Lower leg skin (tissue), 3 donors: ENCODE results near the gene ATG5.

Experiments
- POLR2A ChIP-seq, 2 donors: fragments of 450-650 bp; IDR thresholded peaks; one replicate each; pipeline ENCODE4 v1.6.1; 2016 to 2017; ENCODE audit warnings: antibody characterized with exemption in 2 of 2, mild to moderate bottlenecking in 1 of 2, moderate library complexity in 1 of 2
- TF ChIP-seq, protein P1 (sequence below), 3 donors: fragments of 450-650 bp; IDR thresholded peaks; one replicate each; pipeline ENCODE4 v1.5.1; 2016; ENCODE audit warnings: antibody characterized with exemption in 3 of 3, mild to moderate bottlenecking in 3 of 3, moderate library complexity in 2 of 3

DNA sequence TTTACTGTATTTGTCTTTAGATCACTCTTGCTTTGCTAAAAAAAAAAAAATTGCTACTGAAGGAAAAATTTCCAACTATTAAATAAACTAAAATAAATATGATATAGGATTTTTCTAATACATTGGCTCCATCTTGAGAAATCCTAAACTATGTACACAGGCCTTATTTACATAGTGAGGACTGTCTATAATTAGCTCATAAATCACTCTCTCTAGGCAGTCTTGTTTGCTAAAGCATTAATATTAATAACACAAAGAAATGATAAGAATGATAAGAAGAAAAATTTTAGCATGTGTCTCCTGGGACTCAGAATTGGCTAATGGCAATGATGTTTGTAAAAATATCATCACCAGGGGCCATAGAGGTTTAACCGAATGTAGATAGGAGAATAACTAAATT is 21.7 kb upstream of the ATG5 start:
- TF ChIP-seq, protein P1, sequence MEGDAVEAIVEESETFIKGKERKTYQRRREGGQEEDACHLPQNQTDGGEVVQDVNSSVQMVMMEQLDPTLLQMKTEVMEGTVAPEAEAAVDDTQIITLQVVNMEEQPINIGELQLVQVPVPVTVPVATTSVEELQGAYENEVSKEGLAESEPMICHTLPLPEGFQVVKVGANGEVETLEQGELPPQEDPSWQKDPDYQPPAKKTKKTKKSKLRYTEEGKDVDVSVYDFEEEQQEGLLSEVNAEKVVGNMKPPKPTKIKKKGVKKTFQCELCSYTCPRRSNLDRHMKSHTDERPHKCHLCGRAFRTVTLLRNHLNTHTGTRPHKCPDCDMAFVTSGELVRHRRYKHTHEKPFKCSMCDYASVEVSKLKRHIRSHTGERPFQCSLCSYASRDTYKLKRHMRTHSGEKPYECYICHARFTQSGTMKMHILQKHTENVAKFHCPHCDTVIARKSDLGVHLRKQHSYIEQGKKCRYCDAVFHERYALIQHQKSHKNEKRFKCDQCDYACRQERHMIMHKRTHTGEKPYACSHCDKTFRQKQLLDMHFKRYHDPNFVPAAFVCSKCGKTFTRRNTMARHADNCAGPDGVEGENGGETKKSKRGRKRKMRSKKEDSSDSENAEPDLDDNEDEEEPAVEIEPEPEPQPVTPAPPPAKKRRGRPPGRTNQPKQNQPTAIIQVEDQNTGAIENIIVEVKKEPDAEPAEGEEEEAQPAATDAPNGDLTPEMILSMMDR (IDR thresholded peaks at IDR 0.05): no peak
- TF ChIP-seq POLR2A (IDR thresholded peaks at IDR 0.05): no peak
